HL-60 (cell line): ENCODE results near the gene ACTL10.
A peak's percentile ranks its signal among the peaks of the same experiment; 100 is the strongest.

ENCODE experiments used
- DNase-seq, 2 experiments: peaks; one replicate each; pipeline ENCODE4 v3.0.0-alpha.2; 2010 to 2020; ENCODE audit warnings: low read depth in 1 of 2, low spot score in 1 of 2
- H3K27ac ChIP-seq: fragments of 250-450 bp; sonication (Bioruptor Pico); replicated peaks from 2 replicates; pipeline ENCODE4 v1.5.1; 2020; ENCODE audit warnings: mild to moderate bottlenecking, moderate library complexity
- H3K27me3 ChIP-seq: fragments of 250-450 bp; sonication (Bioruptor Pico); 2 replicates; pipeline ENCODE4 v1.5.1; 2021; ENCODE audit warnings: mild to moderate bottlenecking, moderate library complexity; ENCODE audit not compliant: insufficient read depth, poor library complexity, severe bottlenecking
- H3K4me3 ChIP-seq: replicated peaks from 2 replicates; pipeline ENCODE4 v1.5.1; 2011; ENCODE audit warnings: mild to moderate bottlenecking, control low read depth, low read length; ENCODE audit not compliant: insufficient read depth
- GABPA ChIP-seq: IDR thresholded peaks from 2 replicates; pipeline ENCODE4 v1.6.1; 2012; ENCODE audit warnings: low read depth
- POLR2AphosphoS5 ChIP-seq: IDR thresholded peaks from 2 replicates; pipeline ENCODE4 v1.6.1; 2012; ENCODE audit warnings: low read depth
- SPI1 ChIP-seq: IDR thresholded peaks from 2 replicates; pipeline ENCODE4 v1.6.1; 2012; ENCODE audit warnings: low read depth, mild to moderate bottlenecking, borderline replicate concordance
- long read RNA-seq: library from polyadenylated mRNA; unstranded; transcript quantifications from one replicate; pipeline ENCODE4 v2.0.0, GENCODE V29; 2020
- TF ChIP-seq, protein P1 (sequence below): IDR thresholded peaks from 2 replicates; pipeline ENCODE4 v1.6.1; 2012; ENCODE audit warnings: low read depth; ENCODE audit not compliant: insufficient replicate concordance
- TF ChIP-seq, protein P2 (sequence below): IDR thresholded peaks from one replicate; pipeline ENCODE4 v1.5.1; 2011; ENCODE audit warnings: low read length, control low read depth, inconsistent platforms; ENCODE audit not compliant: insufficient read depth

ACTL10 gene
- long read RNA-seq, result 0 reads

DNA sequence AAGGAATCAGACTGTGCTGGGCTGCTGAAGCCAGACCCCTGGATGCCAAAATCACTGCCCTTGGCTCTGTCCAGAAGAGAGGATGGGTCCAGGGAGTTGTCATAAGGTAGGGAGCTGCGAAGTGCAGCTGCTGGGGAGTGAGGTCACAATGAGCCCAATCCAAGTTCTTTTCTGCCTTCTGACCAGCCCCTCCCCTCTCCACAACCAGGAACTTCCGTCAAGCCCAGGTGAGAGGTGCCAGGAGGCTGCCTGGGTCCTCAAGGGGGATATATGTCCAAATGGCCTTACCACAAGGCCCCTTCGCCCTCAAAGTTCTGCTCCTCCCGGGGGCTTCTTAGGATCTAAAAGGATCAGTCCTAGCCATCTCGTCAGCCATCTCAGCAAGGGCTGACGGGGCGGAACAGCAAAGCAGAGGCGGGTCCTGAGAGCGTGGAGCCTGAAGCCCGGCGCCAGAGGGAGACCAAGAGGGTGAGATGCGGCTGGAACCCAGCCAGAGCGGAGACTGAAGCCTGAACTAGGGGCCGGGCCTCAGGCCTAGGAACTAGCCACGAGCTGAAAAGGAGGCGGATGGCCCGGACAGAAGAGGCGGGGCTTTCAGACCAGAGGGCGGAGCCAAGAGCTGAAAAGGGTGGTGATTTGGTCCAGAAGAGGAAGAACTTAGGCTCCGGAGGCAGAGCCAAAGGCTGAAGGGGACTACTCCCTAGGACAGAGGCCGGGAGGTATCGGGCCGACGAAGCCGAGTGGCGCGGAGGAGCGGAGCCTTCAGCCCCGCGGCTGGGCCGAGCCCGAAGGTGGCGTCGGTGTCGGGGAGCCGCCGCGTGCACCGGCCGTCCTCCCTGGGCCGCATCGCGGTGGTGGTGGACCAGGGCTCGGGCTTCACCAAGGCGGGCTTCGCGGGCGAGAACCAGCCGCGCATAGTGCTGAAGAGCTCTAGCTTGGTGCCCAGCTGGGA is at the start of gene ACTL10:
ACTL10 (plus strand) TSS at position 651 of the 952 bp plus-strand sequence. CDS start 555 bp downstream, outside the sequence.
- TF ChIP-seq, protein P1, sequence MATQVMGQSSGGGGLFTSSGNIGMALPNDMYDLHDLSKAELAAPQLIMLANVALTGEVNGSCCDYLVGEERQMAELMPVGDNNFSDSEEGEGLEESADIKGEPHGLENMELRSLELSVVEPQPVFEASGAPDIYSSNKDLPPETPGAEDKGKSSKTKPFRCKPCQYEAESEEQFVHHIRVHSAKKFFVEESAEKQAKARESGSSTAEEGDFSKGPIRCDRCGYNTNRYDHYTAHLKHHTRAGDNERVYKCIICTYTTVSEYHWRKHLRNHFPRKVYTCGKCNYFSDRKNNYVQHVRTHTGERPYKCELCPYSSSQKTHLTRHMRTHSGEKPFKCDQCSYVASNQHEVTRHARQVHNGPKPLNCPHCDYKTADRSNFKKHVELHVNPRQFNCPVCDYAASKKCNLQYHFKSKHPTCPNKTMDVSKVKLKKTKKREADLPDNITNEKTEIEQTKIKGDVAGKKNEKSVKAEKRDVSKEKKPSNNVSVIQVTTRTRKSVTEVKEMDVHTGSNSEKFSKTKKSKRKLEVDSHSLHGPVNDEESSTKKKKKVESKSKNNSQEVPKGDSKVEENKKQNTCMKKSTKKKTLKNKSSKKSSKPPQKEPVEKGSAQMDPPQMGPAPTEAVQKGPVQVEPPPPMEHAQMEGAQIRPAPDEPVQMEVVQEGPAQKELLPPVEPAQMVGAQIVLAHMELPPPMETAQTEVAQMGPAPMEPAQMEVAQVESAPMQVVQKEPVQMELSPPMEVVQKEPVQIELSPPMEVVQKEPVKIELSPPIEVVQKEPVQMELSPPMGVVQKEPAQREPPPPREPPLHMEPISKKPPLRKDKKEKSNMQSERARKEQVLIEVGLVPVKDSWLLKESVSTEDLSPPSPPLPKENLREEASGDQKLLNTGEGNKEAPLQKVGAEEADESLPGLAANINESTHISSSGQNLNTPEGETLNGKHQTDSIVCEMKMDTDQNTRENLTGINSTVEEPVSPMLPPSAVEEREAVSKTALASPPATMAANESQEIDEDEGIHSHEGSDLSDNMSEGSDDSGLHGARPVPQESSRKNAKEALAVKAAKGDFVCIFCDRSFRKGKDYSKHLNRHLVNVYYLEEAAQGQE, result no peak
- TF ChIP-seq, protein P2, sequence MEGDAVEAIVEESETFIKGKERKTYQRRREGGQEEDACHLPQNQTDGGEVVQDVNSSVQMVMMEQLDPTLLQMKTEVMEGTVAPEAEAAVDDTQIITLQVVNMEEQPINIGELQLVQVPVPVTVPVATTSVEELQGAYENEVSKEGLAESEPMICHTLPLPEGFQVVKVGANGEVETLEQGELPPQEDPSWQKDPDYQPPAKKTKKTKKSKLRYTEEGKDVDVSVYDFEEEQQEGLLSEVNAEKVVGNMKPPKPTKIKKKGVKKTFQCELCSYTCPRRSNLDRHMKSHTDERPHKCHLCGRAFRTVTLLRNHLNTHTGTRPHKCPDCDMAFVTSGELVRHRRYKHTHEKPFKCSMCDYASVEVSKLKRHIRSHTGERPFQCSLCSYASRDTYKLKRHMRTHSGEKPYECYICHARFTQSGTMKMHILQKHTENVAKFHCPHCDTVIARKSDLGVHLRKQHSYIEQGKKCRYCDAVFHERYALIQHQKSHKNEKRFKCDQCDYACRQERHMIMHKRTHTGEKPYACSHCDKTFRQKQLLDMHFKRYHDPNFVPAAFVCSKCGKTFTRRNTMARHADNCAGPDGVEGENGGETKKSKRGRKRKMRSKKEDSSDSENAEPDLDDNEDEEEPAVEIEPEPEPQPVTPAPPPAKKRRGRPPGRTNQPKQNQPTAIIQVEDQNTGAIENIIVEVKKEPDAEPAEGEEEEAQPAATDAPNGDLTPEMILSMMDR, result no peak
- TF ChIP-seq POLR2AphosphoS5 (no peak; the same call in 1 of the 2 replicates), GABPA (no peak)
- Histone ChIP-seq H3K27me3 (no peaks in the 10 kb centered on the region), H3K4me3 (peak within 1 kb of the TSS; percentile 45), H3K27ac (0 out of 2 replicates have a peak within 1 kb of the TSS, but pooled peaks have one; percentile 2)
- DNase-seq, result peak; percentile 85 to 97

DNA sequence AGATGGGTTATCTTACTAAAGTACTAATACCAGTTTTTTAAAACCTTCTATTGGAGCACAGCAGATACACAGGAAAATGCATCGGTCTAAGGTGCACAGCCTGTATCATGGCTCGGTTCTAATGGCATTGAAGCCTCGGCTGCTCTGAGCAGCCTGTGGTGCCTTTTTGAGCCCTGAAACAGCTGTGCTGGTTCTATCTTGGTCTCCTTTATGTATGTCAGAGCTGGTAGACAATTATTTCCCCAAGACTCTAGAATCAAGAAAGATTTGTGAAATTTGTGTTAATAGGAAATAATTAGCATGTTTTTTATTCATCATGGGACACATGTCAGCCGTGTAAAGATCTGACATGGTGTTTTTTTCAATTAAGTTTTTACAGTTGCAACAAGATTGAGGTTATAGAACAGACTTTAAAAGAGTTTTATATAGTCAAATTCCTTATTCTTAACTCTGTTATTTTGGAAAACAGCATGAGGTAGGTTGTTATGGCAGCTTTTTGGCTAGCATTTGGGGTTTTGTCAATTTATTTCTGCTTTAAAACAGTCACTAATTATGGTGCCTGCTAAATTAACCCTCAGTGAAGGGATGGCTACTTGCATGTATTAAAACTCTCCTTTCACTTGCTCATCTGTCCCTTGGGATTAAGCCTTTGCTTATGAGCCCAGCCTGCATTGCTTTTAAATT is 44.9 kb upstream of the ACTL10 start:
- DNase-seq, result no peak
- Histone ChIP-seq H3K27ac (no peak overlapping the region), H3K27me3 (no peaks in the 10 kb centered on the region), H3K4me3 (no peak overlapping the region)
- TF ChIP-seq SPI1, result no peak
- no peak for TF ChIP-seq GABPA

DNA sequence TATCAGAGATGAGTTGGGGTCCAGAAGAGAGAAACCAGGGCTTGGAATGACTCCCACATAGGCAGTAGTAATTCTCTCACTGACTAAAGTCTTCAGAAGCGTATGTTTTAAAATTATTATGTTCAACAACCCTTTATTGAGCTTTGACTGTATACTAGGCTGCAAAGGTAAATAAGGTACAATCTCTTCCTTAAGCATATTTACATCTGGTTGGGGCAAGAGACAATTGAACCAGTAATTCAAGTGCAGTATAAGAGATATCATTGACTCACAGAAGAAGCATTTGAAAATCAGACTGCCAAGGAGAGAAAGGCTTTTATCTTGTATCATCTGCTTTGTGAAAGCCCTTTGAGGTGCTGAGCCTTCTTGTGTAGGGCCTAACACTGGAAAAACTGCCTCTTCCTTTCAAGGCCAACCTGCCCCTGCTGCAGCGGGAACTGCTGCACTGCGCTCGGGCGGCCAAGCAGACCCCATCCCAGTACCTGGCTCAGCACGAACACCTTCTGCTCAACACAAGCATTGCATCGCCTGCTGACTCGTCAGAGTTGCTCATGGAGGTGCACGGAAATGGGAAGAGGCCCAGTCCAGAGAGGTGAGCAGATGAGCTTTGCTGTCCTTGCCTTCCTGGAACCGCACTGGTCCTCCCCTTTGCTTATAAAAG is 43.9 kb upstream of the ACTL10 start:
- Histone ChIP-seq H3K27ac (no peak overlapping the region), H3K4me3 (no peak overlapping the region), H3K27me3 (no peaks in the 10 kb centered on the region)
- TF ChIP-seq, protein P2, result no peak
- TF ChIP-seq SPI1, result no peak
- TF ChIP-seq, protein P1, result no peak
- TF ChIP-seq POLR2AphosphoS5, result no peak
- TF ChIP-seq GABPA, result no peak
- DNase-seq, result no peak

DNA sequence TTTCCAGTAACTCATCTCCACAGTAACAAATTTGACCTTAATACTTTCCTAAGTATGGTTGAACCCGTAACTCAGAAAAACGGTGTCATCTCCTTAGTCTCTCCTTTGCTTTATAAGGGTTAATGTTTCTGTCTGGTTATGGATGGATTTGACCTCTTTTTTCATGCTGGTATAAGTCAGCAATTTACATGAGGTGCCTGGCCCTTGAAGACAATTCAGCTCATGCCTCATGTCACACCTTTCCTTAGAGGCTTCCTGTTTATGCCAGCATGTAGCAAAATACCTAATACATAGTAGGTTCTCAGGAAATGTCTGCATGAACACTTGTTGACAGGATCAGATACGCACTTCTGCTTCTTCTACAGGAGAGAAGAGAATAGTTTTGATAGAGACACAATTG is 42.3 kb upstream of the ACTL10 start:
- no peak for DNase-seq
- Histone ChIP-seq H3K4me3 (no peak overlapping the region), H3K27me3 (no peaks in the 10 kb centered on the region), H3K27ac (no peak overlapping the region)
- no peak for TF ChIP-seq SPI1
- TF ChIP-seq, protein P2, result no peak
- no peak for TF ChIP-seq POLR2AphosphoS5
- TF ChIP-seq, protein P1, result no peak
- no peak for TF ChIP-seq GABPA
